SU-DHL-6 (cell line): Measurements from ENCODE around the gene FAM76A.

Experiments used
- CTCF ChIP-seq: fragments of 200-600 bp; sonication (generic); IDR thresholded peaks from one replicate; pipeline ENCODE4 v1.5.1; 2017; ENCODE audit warnings: antibody characterized with exemption, mild to moderate bottlenecking, low read length, moderate library complexity; ENCODE audit not compliant: insufficient read depth, poor library complexity, severe bottlenecking
- EZH2phosphoT487 ChIP-seq: fragments of 200-600 bp; sonication (generic), shearing (Covaris generic); conservative IDR thresholded peaks from 2 replicates; pipeline ENCODE4 v1.6.1; 2018; ENCODE audit warnings: mild to moderate bottlenecking, antibody characterized with exemption, low read length, moderate library complexity, mixed read lengths

DNA sequence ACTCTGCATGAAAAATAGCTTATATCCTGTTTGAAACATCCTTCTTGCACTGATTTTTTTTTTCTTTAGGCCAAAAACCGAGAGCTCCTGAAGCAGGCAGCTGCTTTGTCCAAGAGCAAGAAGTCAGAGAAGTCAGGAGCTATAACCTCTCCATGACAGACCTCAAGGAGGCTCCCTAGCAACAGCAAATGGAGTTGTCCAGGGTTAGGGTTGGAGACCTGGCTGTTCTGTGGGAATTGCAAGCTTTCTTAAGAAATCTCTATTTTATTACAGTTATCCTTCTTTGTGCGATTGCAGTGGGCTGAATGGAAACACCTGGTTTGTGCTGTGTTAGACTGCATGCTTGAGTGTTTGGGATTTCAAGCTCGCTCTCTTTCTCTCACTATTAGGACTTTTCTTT, 34.7 kb downstream of the FAM76A start:
- TF ChIP-seq CTCF (no peak), EZH2phosphoT487 (no peak)
